CD4-positive, alpha-beta T cell treated with Interleukin-17A for 1 hour (primary cell): ENCODE measurements around the gene APC.
"Not testable (repeated sequence)": the region's sequence is repeated elsewhere in the genome, so short reads cannot be mapped to it uniquely, and the experiment has no call there.

Source experiments
- DNase-seq: peaks from one replicate; pipeline ENCODE4 v3.0.0-alpha.2; 2020

The APC gene

GRCh38 chr5:112787896-112788295, 50.2 kb downstream of the APC start:
- no peak for DNase-seq

DNA sequence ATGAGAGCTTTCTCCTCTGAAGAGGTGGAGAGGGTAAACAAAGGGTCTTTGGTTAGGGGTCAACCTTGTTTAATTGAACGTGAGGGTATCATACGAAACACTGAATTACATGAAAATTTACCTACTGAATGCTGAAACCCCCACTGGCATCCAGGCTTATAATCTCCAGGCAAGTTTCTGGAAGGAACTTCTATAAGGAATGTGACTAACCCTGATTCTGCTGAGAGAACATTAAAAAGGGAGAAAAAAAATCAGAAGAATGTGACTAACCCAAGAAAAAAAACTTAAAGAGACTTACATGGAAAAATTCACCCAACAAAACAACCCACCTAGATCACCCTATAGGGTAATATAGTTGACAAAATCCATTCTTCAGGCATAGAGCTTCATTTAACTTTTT, 55.5 kb downstream of the APC start:
- DNase-seq = no peak

DNA sequence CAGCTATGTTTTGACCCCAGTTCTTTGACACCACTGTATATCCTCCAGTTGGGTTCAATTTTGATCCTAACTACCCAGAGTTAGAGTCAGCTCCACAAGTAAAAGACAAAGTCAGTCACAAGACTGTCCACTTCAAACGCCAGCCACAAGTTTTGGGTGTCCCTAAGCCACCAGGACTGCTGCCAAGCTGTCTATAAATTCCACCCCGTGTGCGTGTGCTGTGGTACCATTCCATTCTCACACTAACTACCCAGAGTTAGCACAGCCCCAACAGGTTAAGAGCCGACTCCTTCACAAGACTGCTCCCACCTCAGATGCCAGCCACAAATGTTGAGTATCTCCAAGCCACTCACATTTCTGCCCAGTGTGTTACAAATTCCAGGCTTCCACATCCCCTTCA, 56.7 kb downstream of the APC start:
- DNase-seq = no peak

GRCh38 chr5:112795342-112795741, 57.7 kb downstream of the APC start:
- no peak for DNase-seq

DNA sequence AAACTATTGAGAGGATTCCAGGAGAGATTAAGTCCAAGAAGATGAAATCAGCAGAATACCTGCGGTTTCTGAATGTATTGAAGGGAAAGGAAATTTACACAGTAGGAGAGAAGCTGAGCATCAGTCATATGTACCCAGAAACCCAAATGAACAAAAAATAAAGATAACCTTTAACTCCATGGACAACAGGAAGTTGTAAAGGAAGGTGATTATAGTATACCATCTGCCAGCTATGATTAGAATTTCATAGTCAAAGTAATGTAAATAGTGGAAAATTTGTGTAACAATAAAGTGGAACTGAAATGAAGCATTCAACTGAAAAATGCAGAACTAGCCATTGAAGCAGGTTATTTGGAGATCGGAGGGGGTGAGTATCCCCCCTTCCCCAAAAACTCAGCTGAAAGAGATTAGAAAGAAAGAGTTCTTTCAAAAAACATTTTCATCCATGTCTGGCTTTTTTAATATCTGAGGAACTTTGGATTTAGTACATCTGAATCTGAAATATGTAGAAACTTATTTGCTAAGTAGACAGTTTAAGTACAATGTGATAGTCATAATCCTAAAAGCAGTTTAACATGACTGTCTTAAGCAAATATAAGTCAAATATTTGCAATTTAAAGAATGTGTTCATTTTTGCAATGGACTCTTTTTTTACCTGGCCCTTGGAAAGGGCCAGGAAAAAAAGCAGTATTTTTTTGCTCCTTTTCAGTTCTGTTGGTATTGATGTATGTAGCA, 58.4 kb downstream of the APC start:
- DNase-seq = no peak

GRCh38 chr5:112799661-112800060, 62.0 kb downstream of the APC start:
- DNase-seq = no peak

- no peak for DNase-seq
Observed at GRCh38 chr5:112800891-112801290, 63.2 kb downstream of the APC start.

GRCh38 chr5:112811023-112811422, 73.3 kb downstream of the APC start:
- DNase-seq = no peak

GRCh38 chr5:112812549-112812948, 74.9 kb downstream of the APC start:
- no peak for DNase-seq

DNA sequence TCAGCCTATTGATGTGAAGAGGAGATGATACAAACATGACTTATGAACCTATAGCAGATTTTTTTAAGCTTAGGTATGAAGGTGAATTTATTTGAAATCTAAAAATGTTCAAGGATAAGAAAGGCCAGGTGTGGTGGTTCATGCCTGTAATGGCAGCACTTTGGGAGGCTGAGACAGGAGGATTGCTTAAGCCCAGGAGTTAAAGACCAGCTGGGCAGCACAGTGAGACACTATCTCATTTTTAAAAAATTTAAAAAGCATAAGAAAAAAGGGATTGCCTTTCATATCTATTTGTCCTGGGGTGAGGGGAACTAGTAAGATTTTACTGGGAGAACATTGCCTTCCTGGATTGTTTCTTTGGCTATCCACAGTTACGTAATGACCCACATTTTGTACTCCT, 82.6 kb downstream of the APC start:
- no peak for DNase-seq

DNA sequence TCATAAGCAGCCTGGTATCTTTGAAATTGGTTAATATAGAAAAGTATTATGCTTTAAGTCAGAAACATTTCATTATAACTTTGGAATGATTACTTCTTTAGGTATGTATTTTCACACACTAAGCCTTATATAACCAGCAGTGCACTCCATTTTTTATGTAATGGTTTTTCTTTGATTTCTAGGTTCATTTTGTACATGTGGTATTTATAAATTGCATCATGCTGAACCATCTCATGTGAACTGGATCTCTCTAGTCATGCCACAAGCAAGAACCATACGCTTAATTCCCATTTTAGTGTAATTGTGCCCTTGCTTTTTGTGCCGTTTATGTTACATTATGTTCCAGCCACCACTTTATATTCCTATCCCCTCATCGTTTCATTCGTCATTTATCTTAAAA, 84.8 kb downstream of the APC start:
- no peak for DNase-seq

GRCh38 chr5:112823181-112823580, 85.5 kb downstream of the APC start:
- DNase-seq = no peak

GRCh38 chr5:112823656-112824055, 86.0 kb downstream of the APC start:
- DNase-seq = no peak

- DNase-seq = no peak
Observed at GRCh38 chr5:112824197-112824596, 86.5 kb downstream of the APC start.

GRCh38 chr5:112830378-112830777, 92.7 kb downstream of the APC start:
- no peak for DNase-seq

DNA sequence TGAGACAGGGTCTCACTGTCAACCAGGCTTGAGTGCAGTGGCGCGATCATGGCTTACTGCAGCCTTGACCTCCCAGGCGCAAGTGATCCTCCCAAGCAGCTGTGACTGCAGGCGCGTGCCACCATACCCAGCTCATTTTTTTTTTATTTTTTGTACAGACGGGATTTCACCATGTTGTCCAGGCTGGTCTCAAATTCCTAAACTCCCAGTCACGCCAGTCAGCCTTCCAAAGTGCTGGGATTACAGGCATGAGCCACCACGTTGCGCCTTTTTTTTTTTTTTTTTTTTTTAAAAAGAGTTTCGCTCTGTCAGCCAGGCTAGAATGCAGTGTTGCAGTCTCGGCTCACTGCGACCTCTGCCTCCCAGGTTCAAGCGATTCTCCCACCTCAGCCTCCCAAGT, 96.3 kb downstream of the APC start:
- DNase-seq = no peak

DNA sequence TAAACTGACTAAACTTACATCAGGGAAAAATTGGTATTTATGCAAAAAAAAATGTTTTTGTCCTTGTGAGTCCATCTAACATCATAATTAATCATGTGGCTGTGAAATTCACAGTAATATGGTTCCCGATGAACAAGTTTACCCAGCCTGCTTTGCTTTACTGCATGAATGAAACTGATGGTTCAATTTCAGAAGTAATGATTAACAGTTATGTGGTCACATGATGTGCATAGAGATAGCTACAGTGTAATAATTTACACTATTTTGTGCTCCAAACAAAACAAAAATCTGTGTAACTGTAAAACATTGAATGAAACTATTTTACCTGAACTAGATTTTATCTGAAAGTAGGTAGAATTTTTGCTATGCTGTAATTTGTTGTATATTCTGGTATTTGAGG, 106.8 kb downstream of the APC start:
- no peak for DNase-seq

DNA sequence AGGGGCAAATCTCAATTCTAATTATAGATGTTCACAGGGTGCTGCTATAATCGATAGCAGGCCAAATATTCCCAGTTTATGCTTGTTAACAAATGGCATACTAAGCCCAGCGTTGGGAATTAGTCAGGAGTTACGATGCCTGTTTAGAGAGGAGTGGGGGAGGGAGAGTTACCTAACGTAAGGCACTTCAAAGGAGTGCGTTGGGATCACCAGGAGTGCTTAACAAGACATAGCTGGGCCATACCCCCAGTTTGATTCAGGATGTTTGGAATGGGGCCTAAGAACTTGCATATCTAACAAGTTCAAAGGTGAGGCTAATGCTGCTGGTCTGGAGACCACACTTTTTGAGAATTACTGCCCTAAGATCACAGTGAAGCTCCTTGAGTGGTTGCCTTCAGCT, 108.9 kb downstream of the APC start:
- no peak for DNase-seq

DNA sequence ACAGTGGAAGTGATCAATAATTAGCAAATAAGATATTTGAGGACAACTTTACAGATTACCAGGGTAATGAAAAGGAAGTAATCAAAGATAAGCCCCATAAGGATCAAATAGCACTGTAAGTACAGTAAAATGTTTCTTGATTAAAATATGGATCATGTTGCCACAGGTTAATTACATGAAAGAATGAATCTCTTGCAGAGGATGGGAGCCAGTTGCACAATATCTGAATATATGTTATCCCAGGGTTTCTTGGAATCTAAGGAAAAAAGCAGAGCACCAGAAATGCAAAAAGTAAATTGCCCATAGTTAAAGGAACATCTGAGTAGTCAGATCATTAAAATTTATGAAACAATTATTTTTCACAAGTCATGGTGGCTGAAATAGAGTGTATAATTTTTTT, 109.6 kb downstream of the APC start:
- DNase-seq = no peak

- peak; percentile 66 for DNase-seq
Observed at GRCh38 chr5:112848116-112848811, 110.6 kb downstream of the APC start.

- DNase-seq = no peak
Observed at GRCh38 chr5:112849912-112850311, 112.2 kb downstream of the APC start.

DNA sequence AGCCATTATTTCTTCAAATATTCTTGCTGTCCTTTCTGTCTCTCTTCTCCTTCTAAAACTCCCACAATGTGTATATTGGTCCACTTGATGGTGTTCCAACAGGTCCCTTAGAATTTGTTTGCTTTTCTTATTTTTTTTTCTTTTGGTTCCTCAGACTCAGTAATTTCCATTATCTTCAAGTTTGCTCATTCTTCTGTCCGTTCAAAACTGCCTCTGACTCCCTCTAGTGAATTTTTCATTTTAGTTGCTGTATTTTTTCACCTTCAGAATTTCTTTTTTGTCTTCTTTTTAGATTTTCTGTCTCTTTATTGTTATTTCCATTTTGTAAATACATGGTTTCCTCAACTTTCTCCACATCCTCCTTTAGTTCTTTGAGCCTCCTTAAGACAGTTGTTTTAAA, 117.0 kb downstream of the APC start:
- no peak for DNase-seq

- DNase-seq = no peak
Observed at GRCh38 chr5:112857866-112858265, 120.2 kb downstream of the APC start.

GRCh38 chr5:112860571-112860928, 122.9 kb downstream of the APC start:
- DNase-seq = not testable (repeated sequence)
